Stimulated activated naive CD4-positive, alpha-beta T cell treated with Interleukin-2 at 50 U/mL for 16 hours (primary cell): Measurements from ENCODE around the gene ZNF813.
"Not testable (repeated sequence)": the region's sequence is repeated elsewhere in the genome, so short reads cannot be mapped to it uniquely, and the experiment has no call there.

Source experiments
- DNase-seq: peaks from one replicate; lab custom pipeline; 2025; lab: John Stamatoyannopoulos, UW

ZNF813 gene

DNA sequence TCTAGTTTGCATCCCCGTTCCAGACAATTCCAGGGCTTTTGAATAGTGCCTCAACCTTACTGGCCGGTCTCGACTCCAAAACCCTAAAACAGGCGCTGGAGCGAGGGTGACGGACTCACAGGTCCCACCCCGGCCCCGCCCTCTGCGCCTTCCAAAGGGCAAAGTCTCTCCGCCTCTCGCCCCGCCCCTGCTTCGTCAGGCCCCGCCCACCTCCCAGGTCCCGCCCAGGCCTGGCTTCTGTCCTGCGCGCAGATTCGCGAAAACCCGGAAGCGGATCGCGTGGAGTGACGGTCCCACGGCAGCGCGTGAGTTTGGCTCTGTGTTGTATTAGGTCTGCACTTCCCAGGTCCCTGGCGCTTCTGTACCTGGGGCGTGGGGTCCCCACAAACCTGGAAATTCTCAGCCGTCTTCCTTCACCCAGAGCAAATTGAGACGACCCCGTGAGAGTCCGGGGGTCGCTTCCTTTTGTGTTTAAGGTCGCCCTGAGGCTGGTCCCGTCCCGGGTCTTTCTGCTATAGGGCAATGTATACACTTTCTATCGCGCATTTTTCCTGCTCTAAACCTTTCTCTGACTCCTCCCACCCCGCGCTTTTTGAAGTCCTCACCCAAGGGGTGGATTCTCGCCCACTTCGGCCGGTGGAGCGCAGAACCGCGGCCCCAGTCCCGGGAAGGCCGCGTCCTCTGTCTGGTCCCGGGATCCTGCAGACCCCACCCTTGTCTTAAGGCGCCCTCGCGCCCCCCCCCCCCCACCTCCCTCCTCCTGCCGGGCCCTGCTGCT is at the start of gene ZNF813:
Gene ZNF813 (plus strand): TSS at position 249 of the 778 bp plus-strand sequence. CDS start 16,090 bp downstream, outside the sequence.
- peak; percentile 92 for DNase-seq

DNA sequence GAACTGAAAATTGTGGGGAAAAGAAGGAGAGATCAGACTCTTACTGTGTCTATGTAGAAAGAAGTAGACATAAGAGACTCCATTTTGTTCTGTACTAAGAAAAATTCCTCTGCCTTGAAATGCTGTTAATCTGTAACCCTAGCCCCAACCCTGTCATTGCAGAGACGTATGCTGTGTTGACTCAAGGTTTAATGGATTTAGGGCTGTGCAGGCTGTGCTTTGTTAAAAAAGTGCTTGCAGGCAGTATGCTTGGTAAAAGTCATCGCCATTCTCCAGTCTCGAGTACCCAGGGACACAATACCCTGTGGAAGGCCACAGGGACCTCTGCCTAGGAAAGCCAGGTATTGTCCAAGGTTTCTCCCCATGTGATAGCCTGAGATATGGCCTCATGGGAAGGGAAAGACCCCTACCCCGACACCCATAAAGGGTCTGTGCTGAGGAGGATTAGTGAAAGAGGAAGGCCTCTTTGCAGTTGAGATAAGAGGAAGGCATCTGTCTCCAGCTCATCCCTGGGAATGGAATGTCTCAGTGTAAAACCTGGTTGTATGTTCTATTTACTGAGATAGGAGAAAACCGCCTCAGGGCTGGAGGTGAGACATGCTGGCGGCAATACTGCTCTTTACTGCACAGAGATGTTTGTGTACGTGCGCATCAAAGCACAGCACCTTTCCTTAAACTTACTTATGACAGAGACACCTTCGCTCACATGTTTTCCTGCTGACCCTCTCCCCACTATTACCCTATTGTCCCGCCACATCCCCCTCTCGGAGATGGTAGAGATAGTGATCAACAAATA is 46.8 kb upstream of the ZNF813 start:
- DNase-seq, result not testable (repeated sequence)

DNA sequence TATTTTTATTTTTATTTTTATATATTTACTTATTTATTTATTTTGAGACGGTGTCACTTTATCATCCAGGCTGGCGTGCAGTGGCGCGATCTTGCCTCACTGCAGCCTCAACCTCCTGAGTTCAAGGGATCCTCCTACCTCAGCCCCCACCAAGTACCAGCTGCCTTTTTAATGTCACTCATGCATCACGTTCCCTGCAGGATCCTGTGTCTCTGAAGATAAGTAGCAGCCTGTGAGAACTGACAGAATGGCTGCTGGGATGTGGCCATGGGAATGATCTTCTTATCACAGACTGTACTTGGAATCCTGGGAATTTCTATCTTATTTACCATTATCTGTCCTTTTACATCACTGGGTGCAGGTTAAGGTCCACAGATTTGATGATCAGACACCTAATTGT is 45.0 kb upstream of the ZNF813 start:
- DNase-seq, result no peak

- not testable (repeated sequence) for DNase-seq
These were observed 44.5 kb upstream of the ZNF813 start for GRCh38 chr19:53423074-53423473.

DNA sequence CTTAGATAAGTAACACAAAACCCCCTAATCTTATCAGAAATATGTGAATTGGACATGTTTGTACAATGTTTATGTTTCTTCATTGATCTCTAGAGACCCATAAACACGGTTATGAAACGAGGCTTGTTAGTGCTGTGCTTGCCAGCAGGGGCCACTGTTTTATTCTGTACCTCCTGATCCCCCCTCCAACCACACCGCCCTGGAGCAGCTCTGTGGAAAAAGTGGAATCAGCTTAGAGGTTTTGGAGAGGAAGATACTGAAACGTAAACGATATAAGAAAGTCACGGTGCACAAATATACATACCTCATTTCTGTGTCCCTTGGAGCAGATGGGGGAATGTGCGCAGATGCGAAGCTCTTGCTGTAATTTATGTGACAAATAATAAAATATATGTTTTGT is 43.9 kb upstream of the ZNF813 start:
- not testable (repeated sequence) for DNase-seq

GRCh38 chr19:53424968-53425597 is 42.5 kb upstream of the ZNF813 start:
- DNase-seq, result peak; percentile 34

DNA sequence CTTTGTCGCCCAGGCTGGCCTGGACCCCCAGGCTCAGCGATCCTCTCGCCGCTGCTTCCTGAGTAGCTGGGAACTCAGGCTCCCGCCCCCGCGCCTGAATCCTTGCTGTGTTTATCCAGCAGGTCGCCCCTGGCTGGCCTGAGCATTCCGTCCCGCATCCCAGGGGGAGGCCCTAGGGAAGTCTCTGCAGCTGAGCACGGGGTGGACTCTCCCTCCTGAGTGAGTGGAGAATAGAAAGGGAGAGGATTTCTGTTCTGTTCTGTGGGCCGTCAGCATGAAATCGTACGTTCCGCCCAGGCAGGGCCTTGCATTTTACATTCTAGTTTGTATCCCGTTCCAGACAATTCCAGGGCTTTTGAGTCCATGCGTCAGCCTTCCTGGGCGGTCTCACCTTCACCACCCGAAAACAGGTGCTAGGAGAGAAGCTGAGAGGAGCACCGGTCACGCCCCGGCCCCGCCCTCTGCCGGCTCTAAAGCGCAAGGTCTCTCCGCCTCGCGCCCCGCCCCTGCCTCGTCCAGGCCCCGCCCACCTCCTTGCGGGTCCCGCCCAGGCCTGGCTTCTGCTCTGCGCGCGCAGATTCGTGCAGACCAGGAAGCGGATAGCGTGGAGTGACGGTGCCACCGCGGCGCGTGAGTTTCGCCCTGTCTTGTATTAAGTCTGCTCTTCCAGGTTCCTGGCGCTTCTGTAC is 36.0 kb upstream of the ZNF813 start, which contains the start of gene ZNF761:
Gene ZNF761 (plus strand): TSS at position 586 of the 689 bp plus-strand sequence. CDS start 15,285 bp downstream, outside the sequence.
- peak; percentile 92 for DNase-seq

DNA sequence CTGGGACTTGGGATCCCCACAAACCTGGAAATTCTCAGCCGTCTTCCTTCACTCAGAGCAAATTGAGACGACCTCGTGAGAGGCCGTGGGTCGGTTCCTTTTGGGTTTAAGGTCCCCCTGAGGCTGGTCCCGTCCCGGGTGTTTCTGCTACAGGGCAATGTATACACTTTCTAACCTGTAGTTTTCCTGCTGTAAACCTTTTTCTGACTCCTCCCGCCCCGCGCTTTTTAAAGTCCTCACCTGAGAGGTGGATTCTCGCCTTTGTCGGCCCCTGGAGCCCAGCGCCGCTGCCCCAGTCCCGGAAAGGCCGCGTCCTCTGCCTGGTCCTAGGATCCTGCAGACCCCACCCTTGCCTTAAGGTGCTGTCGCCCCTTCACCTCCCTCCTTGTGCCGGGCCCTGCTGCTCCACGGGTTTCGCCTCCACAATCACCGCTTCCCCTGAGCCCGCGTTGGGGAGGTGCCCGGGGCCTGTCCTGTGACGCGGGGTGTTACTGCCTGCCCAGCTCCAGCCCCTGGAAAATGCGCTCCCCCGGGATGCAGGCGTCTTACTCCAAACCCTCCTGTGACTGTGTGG is 35.4 kb upstream of the ZNF813 start:
- DNase-seq, result no peak

DNA sequence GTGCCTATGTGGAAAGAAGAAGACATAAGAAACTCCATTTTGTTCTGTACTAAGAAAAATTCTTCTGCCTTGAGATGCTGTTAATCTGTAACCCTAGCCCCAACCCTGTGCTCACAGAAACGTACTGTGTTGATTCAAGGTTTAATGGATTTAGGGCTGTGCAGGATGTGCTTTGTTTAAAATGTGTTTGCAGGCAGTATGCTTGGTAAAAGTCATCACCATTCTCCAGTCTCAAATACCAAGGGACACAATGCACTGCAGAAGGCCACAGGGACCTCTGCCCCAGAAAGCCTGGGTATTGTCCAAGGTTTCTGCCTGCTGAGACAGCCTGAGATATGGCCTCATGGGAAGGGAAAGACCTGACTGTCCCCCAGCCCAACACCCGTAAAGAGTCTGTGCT is 23.7 kb upstream of the ZNF813 start:
- DNase-seq, result not testable (repeated sequence)

GRCh38 chr19:53447196-53447595 is 20.3 kb upstream of the ZNF813 start:
- DNase-seq, result not testable (repeated sequence)

DNA sequence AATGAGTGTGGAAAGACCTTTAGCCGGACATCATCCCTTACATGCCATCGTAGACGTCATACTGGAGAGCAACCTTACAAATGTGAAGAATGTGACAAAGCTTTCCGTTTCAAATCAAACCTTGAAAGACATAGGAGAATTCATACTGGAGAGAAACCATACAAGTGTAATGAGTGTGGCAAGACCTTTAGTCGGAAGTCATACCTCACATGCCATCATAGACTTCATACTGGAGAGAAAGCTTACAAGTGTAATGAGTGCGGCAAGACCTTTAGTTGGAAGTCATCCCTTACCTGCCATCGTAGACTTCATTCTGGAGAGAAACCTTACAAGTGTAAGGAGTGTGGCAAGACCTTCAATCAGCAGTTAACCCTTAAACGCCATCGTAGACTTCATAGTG is 11.7 kb upstream of the ZNF813 start:
- no peak for DNase-seq

DNA sequence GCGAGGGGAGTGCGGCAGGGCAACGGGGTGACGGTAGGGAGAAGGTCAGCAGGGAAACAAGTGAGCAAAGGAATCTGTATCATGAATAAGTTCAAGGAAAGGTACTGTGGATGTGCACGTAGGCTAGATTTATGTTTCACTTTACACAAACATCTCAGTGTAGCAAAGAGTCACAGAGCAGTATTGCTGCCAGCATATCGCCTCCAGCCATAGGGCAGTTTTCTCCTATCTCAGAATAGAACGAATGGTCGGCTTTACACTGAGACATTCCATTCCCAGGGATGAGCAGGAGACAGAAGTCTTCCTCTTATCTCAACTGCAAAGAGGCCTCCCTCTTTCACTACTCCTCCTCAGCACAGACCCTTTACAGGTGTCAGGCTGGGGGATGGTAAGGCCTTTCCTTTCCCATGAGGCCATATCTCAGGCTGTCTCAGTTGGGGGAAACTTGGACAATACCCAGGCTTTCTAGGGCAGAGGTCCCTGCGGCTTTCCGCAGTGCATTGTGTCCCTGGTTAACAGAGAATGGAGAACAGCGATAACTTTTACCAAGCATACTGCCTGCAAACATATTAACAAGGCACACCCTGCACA is 7.3 kb upstream of the ZNF813 start:
- not testable (repeated sequence) for DNase-seq

DNA sequence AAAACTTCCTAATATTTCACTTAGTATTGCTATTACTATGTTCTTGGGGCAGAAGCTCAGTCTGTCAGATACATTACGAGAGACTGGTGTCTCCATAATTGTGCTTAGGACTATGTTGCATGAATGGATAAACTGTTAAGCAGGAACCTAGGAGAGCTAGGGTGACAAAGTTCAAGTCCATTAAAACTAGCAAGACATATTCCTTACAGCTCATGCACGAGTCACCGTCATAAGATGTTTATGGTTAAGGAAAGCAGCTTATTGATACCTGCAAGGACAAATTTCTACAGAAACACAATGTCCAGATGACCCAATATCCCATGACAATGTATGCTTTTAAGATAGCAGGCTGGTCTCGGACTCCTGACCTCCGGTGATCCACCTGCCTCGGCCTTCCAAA is 5.7 kb upstream of the ZNF813 start:
- DNase-seq, result no peak

- no peak for DNase-seq
These were observed 4.7 kb upstream of the ZNF813 start for GRCh38 chr19:53462861-53463260.

- DNase-seq, result no peak
These were observed 4.3 kb upstream of the ZNF813 start for GRCh38 chr19:53463263-53463662.

- DNase-seq, result no peak
These were observed 628 bp upstream of the ZNF813 start for GRCh38 chr19:53466726-53467484.

DNA sequence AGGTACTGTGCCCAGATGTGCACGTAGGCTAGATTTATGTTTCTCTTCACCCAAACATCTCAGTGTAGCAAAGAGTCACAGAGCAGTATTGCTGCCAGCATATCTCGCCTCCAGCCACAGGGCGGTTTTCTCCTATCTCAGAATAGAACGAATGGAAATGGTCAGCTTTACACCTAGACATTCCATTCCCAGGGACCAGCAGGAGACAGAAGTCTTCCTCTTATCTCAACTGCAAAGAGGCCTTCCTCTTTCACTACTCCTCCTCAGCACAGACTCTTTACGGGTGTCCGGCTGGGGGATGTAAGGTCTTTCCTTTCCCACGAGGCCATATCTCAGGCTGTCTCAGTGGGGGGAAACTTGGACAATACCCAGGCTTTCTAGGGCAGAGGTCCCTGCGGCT is 1.1 kb downstream of the ZNF813 start:
- DNase-seq, result not testable (repeated sequence)

DNA sequence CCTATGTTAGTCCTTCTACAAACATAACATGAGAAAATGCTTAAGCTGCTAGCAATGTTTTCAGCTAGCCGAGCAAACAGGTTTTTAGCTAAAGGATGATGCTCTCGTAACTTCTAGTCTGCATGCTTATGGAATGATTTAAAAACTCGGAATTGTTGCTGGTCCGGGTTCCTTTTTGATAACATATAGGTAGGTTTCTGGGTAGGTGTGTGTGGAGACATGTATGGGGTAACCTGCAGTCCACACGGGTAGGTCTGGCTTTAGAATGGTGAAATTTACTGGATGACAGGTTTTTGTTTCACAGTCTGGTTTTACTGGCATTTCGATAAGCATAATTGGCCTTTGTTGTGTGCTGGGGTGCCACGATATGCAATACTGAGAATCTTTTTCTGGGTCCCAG is 4.4 kb downstream of the ZNF813 start:
- no peak for DNase-seq

GRCh38 chr19:53474832-53475231 is 7.3 kb downstream of the ZNF813 start:
- not testable (repeated sequence) for DNase-seq

- DNase-seq, result not testable (repeated sequence)
These were observed 7.9 kb downstream of the ZNF813 start for GRCh38 chr19:53475470-53475869.
